GM13976 (cell line): Measurements from ENCODE around the gene CDC26.
"Not testable (repeated sequence)": the region's sequence is repeated elsewhere in the genome, so short reads cannot be mapped to it uniquely, and the experiment has no call there.

Experiments
- DNase-seq: peaks from one replicate; pipeline ENCODE4 v3.0.0; 2012; ENCODE audit warnings: low spot score
- CTCF ChIP-seq: IDR thresholded peaks from 2 replicates; pipeline ENCODE4 v1.5.1; 2012; ENCODE audit warnings: borderline replicate concordance, mild to moderate bottlenecking; ENCODE audit not compliant: insufficient read depth; ENCODE audit errors: extremely low read depth, missing control alignments, control extremely low read depth
- in situ Hi-C: fragments of 300-500 bp; cut with MboI; formaldehyde crosslinking; loops from one replicate; pipeline ENCODE4 v1.12.0; 2022; ENCODE audit warnings: low sequenced_read_pairs, mixed read lengths, inconsistent platforms; ENCODE audit not compliant: unreplicated experiment

CDC26 gene

GRCh38 chr9:113237026-113237425 is 38.3 kb downstream of the CDC26 start:
- TF ChIP-seq CTCF: no peak
- DNase-seq: no peak
- in situ Hi-C loops: no loop called here

GRCh38 chr9:113235701-113236255 is 39.6 kb downstream of the CDC26 start:
- DNase-seq, in situ Hi-C loops: not testable (repeated sequence)

- no peak for DNase-seq
- no peak for TF ChIP-seq CTCF
- in situ Hi-C loops: no loop called here
Observed at GRCh38 chr9:113231701-113232100, 43.7 kb downstream of the CDC26 start.

- in situ Hi-C loops: no loop called here
- no peak for DNase-seq
- TF ChIP-seq CTCF: no peak
Observed at GRCh38 chr9:113228130-113228665, 47.2 kb downstream of the CDC26 start.

- no peak for DNase-seq
- in situ Hi-C loops: no loop called here
- no peak for TF ChIP-seq CTCF
Observed at GRCh38 chr9:113227436-113227835, 47.9 kb downstream of the CDC26 start.

- DNase-seq: no peak
- in situ Hi-C loops: no loop called here
- no peak for TF ChIP-seq CTCF
Observed at GRCh38 chr9:113223963-113224362, 51.4 kb downstream of the CDC26 start.

GRCh38 chr9:113222482-113222841 is 52.9 kb downstream of the CDC26 start:
- no peak for DNase-seq
- TF ChIP-seq CTCF: no peak

More at GRCh38 chr9:113222482-113222841, 52.9 kb downstream of the CDC26 start:
- in situ Hi-C loops: no loop called here
